ENCODE results near the gene MBD6. TPM values are rescaled to one million over a fixed set of nuclear protein-coding genes. Genes with fewer than 3 reads are reported as not detected.

The MBD6 gene
- total and polyA plus RNA-seq, 2 of the 8 experiments (the other 6 are each of a cell fraction or from before 2014, with no cell fraction given) = 3.9 to 32.3 TPM

DNA sequence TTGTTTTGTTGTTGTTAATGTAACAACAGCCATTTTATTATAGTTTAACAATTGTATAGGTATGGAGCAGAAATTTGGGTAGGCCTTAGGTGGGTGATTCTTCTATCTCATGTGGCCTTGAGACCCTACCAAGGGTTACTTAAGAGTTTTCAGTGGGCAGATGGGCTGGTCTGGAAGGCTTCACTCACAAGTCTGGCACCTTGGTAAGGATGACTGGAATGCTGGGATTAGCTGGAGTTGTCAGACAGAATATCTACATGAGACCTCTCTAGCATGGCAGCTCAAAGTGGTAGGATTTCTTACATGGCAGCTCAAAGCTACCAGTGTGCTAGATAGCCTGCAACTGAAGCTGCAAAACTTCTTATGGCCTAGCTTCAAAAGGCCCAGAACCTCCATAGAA is 36.9 kb upstream of the MBD6 start:
- no peak for DNase-seq (ENCODE audit: low read depth in 1 of 2, low spot score in 2 of 2)

More for the DNA sequence above, 36.9 kb upstream of the MBD6 start:
- Histone ChIP-seq H3K27ac (ENCODE audit: low read depth, low read length) (no peak overlapping the region), H2AFZ (ENCODE audit: low read length) (no peak overlapping the region), H4K8ac (ENCODE audit: extremely low read depth, insufficient read depth, low read length) (no peak overlapping the region), H2AK5ac (ENCODE audit: low read depth, low read length) (no peak overlapping the region), H2BK5ac (ENCODE audit: low read depth, low read length) (no peak overlapping the region), H2BK20ac (ENCODE audit: low read length) (no peak overlapping the region), H3K36me3 (ENCODE audit: control insufficient read depth in 2 of 4, insufficient read depth in 4 of 4, low read length in 3 of 4) (peaks cover 5 to 19% (median 17%) of the 10 kb centered on the region in 4 experiments), H3K9ac (replicated peaks in 1 of 4; ENCODE audit: extremely low read depth in 1 of 4, low read depth in 3 of 4, low read length in 3 of 4) (no peak overlapping the region), H3K4me1 (replicated peaks in 1 of 4; ENCODE audit: control insufficient read depth in 3 of 4, insufficient read depth in 4 of 4, low read length in 3 of 4) (peaks cover 0 to 7% (median 2%) of the 10 kb centered on the region in 4 experiments; a peak in 6 of 7 replicates), H2BK12ac (ENCODE audit: low read depth, low read length) (no peak overlapping the region), H3K9me3 (ENCODE audit: insufficient read depth in 2 of 2, low read depth in 1 of 2, low read length in 1 of 2) (no peaks in the 10 kb centered on the region), H4K91ac (replicated peaks; ENCODE audit: insufficient read length, low read length) (no peak overlapping the region), H2BK15ac (ENCODE audit: low read length) (no peak overlapping the region), H3K79me1 (ENCODE audit: low read depth, low read length) (peaks cover 8% of the 10 kb centered on the region; the same call in 1 of the 2 replicates), H4K5ac (ENCODE audit: insufficient read length, low read depth, low read length) (no peak overlapping the region), H3K23ac (ENCODE audit: insufficient read length) (no peak overlapping the region), H3K23me2 (ENCODE audit: low read depth, low read length) (peaks cover 5% of the 10 kb centered on the region; the same call in 1 of the 2 replicates), H3K14ac (ENCODE audit: insufficient read length) (no peak overlapping the region), H3K56ac (replicated peaks; ENCODE audit: insufficient read length, low read depth, low read length) (no peak overlapping the region), H4K20me1 (replicated peaks in 1 of 2; ENCODE audit: control insufficient read depth in 1 of 2, insufficient read depth in 2 of 2, low read length in 2 of 2) (no peaks in the 10 kb centered on the region), H3K27me3 (replicated peaks in 1 of 4; ENCODE audit: control insufficient read depth in 3 of 4, extremely low read depth in 1 of 4, insufficient read depth in 3 of 4, low read length in 3 of 4) (no peaks in the 10 kb centered on the region), H3K18ac (ENCODE audit: extremely low read depth, low read length) (no peak overlapping the region), H3K79me2 (ENCODE audit: control insufficient read depth in 1 of 2, insufficient read depth in 2 of 2, low read length in 2 of 2) (peaks cover 14 to 25% of the 10 kb centered on the region in 2 experiments), H3K4me3 (ENCODE audit: extremely low read depth in 1 of 4, insufficient read depth in 2 of 4, low read depth in 3 of 4, low read length in 4 of 4) (no peak overlapping the region), H2BK120ac (replicated peaks; ENCODE audit: low read depth, low read length) (no peak overlapping the region), H3K4ac (replicated peaks; ENCODE audit: insufficient read length, low read depth, low read length) (no peak overlapping the region), H3K4me2 (ENCODE audit: insufficient read depth in 1 of 2, low read depth in 2 of 2, low read length in 2 of 2) (no peak overlapping the region)
- TF ChIP-seq, protein P1, sequence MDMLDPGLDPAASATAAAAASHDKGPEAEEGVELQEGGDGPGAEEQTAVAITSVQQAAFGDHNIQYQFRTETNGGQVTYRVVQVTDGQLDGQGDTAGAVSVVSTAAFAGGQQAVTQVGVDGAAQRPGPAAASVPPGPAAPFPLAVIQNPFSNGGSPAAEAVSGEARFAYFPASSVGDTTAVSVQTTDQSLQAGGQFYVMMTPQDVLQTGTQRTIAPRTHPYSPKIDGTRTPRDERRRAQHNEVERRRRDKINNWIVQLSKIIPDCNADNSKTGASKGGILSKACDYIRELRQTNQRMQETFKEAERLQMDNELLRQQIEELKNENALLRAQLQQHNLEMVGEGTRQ (IDR thresholded peaks at IDR 0.05; ENCODE audit: low read length) = no peak
- TF ChIP-seq NRF1 (IDR thresholded peaks at IDR 0.05; ENCODE audit: low read depth, low read length) = no peak
- TF ChIP-seq, protein P2, sequence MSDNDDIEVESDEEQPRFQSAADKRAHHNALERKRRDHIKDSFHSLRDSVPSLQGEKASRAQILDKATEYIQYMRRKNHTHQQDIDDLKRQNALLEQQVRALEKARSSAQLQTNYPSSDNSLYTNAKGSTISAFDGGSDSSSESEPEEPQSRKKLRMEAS (IDR thresholded peaks at IDR 0.05) = no peak
- TF ChIP-seq CHD1 (IDR thresholded peaks at IDR 0.05; ENCODE audit: low read depth, low read length) = no peak
- no peak for TF ChIP-seq SIX5 (IDR thresholded peaks at IDR 0.05; ENCODE audit: low read depth, low read length)
- TF ChIP-seq, protein P3, sequence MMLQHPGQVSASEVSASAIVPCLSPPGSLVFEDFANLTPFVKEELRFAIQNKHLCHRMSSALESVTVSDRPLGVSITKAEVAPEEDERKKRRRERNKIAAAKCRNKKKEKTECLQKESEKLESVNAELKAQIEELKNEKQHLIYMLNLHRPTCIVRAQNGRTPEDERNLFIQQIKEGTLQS (IDR thresholded peaks at IDR 0.05; ENCODE audit: insufficient read depth, low read depth, low read length) = no peak
- TF ChIP-seq KDM1A (IDR thresholded peaks at IDR 0.05; ENCODE audit: borderline replicate concordance, low read length) = no peak
- TF ChIP-seq SIN3A (conservative IDR thresholded peaks at IDR 0.05 in 1 of 2, IDR thresholded peaks at IDR 0.05 in 1 of 2; ENCODE audit: low read depth in 1 of 2, low read length in 2 of 2) = no peak
- no peak for TF ChIP-seq FOSL1 (IDR thresholded peaks at IDR 0.05; ENCODE audit: insufficient read depth, low read depth, low read length)
- TF ChIP-seq SP1 (IDR thresholded peaks at IDR 0.05; ENCODE audit: low read depth, low read length) = no peak
- no peak for TF ChIP-seq SP4 (IDR thresholded peaks at IDR 0.05; ENCODE audit: low read length)
- POLR2A ChIA-PET (ENCODE audit: partially characterized antibody) = no interaction called here
- CTCF ChIA-PET (ENCODE audit: partially characterized antibody) = interaction anchor here (0.7 to 25.1 kb wide), 5 partner anchors 10 to 260 kb away, joined by 3 to 441 read pairs (median 4); partner anchors contain the start of genes GLI1 and INHBE
- no peak for FAIRE-seq

Measured in H1 (cell line).